RWPE2 (cell line): ENCODE data around the gene SWI5.

Experiments used
- ATAC-seq: fragments of 200-7000 bp; cut with Tn5 transposase; 3 replicates; pipeline ENCODE4 v1.9.1; 2021; ENCODE audit warnings: low read depth
- DNase-seq: peaks from one replicate; pipeline ENCODE4 v3.0.0-alpha.2; 2020; ENCODE audit warnings: low spot score
- H3K27ac ChIP-seq: fragments of 450-650 bp; 2 replicates; pipeline ENCODE4 v1.5.1; 2017; ENCODE audit warnings: mild to moderate bottlenecking; ENCODE audit not compliant: poor library complexity, severe bottlenecking
- H3K27me3 ChIP-seq: fragments of 250-450 bp; sonication (Bioruptor Pico); 2 replicates; pipeline ENCODE4 v1.5.1; 2021; ENCODE audit warnings: mild to moderate bottlenecking, moderate library complexity; ENCODE audit not compliant: insufficient read depth, poor library complexity, severe bottlenecking
- H3K36me3 ChIP-seq: fragments of 250-450 bp; sonication (Bioruptor Pico); 2 replicates; pipeline ENCODE4 v1.5.1; 2020; ENCODE audit warnings: low read depth, mild to moderate bottlenecking, moderate library complexity
- H3K4me1 ChIP-seq: fragments of 250-450 bp; sonication (Bioruptor Pico); 2 replicates; pipeline ENCODE4 v1.5.1; 2021; ENCODE audit warnings: mild to moderate bottlenecking, moderate library complexity; ENCODE audit not compliant: insufficient read depth, poor library complexity, severe bottlenecking
- H3K4me3 ChIP-seq: fragments of 250-450 bp; sonication (Bioruptor Pico); 2 replicates; pipeline ENCODE4 v1.5.1; 2021; ENCODE audit warnings: mild to moderate bottlenecking, moderate library complexity; ENCODE audit not compliant: severe bottlenecking
- H3K9me3 ChIP-seq: fragments of 250-450 bp; sonication (Bioruptor Pico); 2 replicates; pipeline ENCODE4 v1.5.1; 2021; ENCODE audit warnings: mild to moderate bottlenecking, moderate library complexity; ENCODE audit not compliant: severe bottlenecking
- CTCF ChIP-seq: fragments of 450-650 bp; IDR thresholded peaks from one replicate; pipeline ENCODE4 v1.5.1; 2017; ENCODE audit warnings: mild to moderate bottlenecking, moderate library complexity; ENCODE audit not compliant: poor library complexity, severe bottlenecking

SWI5 gene

GRCh38 chr9:128259156-128259555 is 16.9 kb upstream of the SWI5 start:
- no peaks in the 10 kb centered on the region for H3K4me1 ChIP-seq
- H3K4me3 ChIP-seq, result no peak overlapping the region
- H3K36me3 ChIP-seq, result peaks cover 66% of the 10 kb centered on the region
- no peak for TF ChIP-seq CTCF
- H3K9me3 ChIP-seq, result no peaks in the 10 kb centered on the region
- no peak overlapping the region for H3K27ac ChIP-seq
- H3K27me3 ChIP-seq, result no peaks in the 10 kb centered on the region
- no peak for ATAC-seq
- no peak for DNase-seq

- H3K4me3 ChIP-seq, result no peak overlapping the region
- H3K4me1 ChIP-seq, result no peaks in the 10 kb centered on the region
- ATAC-seq (no peak), DNase-seq (no peak)
- H3K27ac ChIP-seq, result no peak overlapping the region
- no peaks in the 10 kb centered on the region for H3K9me3 ChIP-seq
- peaks cover 77% of the 10 kb centered on the region for H3K36me3 ChIP-seq
- TF ChIP-seq CTCF, result no peak
- H3K27me3 ChIP-seq, result no peaks in the 10 kb centered on the region
Measured at GRCh38 chr9:128260340-128260739, 15.7 kb upstream of the SWI5 start.

GRCh38 chr9:128262687-128263086 is 13.4 kb upstream of the SWI5 start:
- no peak for TF ChIP-seq CTCF
- no peak overlapping the region for H3K4me3 ChIP-seq
- no peak for ATAC-seq
- no peak overlapping the region for H3K27ac ChIP-seq
- H3K4me1 ChIP-seq, result no peaks in the 10 kb centered on the region
- DNase-seq, result no peak
- peaks cover 87% of the 10 kb centered on the region for H3K36me3 ChIP-seq
- H3K27me3 ChIP-seq, result no peaks in the 10 kb centered on the region
- no peaks in the 10 kb centered on the region for H3K9me3 ChIP-seq

- DNase-seq, result no peak
- no peaks in the 10 kb centered on the region for H3K9me3 ChIP-seq
- H3K36me3 ChIP-seq, result peaks cover 74% of the 10 kb centered on the region
- H3K4me3 ChIP-seq, result no peak overlapping the region
- H3K4me1 ChIP-seq, result no peaks in the 10 kb centered on the region
- no peak for TF ChIP-seq CTCF
- H3K27me3 ChIP-seq, result no peaks in the 10 kb centered on the region
- H3K27ac ChIP-seq, result no peak overlapping the region
- ATAC-seq, result no peak
Measured at GRCh38 chr9:128265348-128265847, 10.7 kb upstream of the SWI5 start.

- H3K27me3 ChIP-seq, result no peaks in the 10 kb centered on the region
- peaks cover 6% of the 10 kb centered on the region for H3K4me1 ChIP-seq
- TF ChIP-seq CTCF, result no peak
- H3K27ac ChIP-seq, result no peak overlapping the region
- no peak overlapping the region for H3K4me3 ChIP-seq
- peaks cover 70% of the 10 kb centered on the region for H3K36me3 ChIP-seq
- no peak for DNase-seq
- ATAC-seq, result no peak
- no peaks in the 10 kb centered on the region for H3K9me3 ChIP-seq
Measured at GRCh38 chr9:128266868-128267590, 9.0 kb upstream of the SWI5 start.
